HG02981 (cell line): ENCODE measurements around the gene KLF16.

ENCODE experiments used
- ATAC-seq: cut with Tn5 transposase; IDR thresholded peaks from one replicate; pipeline ENCODE4 v1.9.1; 2021; ENCODE audit warnings: mild to moderate bottlenecking, moderate library complexity; ENCODE audit not compliant: unreplicated experiment

KLF16 gene

GRCh38 chr19:1871630-1872029, 8.3 kb upstream of the KLF16 start:
- no peak for ATAC-seq

GRCh38 chr19:1871140-1871597, 7.8 kb upstream of the KLF16 start:
- no peak for ATAC-seq

DNA sequence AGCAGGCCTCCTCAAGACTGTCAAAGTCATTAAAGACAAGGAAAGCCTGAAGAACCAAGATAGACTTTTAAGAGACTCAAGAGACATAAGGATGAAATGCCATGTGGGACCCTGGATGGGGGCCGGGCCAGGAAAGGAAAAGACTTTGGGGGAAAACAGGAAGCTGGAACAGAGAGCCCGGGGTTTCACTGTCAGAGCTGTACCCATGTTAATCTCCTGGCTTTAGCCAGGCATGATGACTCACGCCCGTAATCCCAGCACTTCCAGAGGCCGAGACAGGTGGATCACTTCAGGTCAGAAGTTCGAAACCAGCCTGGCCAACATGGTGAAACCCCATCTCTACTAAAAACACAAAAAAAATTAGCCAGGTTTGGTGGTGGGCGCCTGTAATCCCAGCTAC, 5.6 kb upstream of the KLF16 start:
- no peak for ATAC-seq

GRCh38 chr19:1867349-1867724, 4.0 kb upstream of the KLF16 start:
- no peak for ATAC-seq

DNA sequence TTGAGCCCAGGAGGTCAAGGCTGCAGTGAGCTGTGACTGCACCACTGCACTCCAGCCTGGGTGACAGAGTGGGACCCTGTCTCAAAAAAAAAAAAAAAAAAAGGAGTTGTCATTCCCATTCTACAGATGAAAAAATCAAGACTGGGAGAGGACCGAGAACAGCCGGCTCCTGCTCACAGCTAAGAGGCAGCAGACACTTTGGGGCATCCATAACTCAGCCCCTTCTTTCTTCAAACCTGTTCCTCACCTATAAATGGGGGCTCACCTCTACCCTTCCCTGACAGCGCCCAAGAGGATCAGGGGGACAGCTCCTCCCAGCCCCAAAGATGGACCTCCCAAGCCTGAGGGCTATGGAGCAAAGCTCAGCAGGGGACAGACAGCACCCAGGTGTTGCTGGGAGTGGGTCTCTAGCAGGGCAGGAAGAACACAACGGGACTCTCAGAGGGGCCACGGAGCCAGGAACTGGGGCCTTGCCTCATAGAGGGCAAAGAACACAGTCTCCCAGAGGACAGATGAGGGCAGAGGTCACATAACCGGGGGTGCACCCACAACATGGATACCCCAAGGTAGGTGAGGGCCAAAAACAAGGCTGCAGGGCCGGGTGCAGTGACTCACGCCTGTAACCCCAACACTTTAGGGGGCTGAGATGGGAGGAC, 3.4 kb upstream of the KLF16 start:
- no peak for ATAC-seq

DNA sequence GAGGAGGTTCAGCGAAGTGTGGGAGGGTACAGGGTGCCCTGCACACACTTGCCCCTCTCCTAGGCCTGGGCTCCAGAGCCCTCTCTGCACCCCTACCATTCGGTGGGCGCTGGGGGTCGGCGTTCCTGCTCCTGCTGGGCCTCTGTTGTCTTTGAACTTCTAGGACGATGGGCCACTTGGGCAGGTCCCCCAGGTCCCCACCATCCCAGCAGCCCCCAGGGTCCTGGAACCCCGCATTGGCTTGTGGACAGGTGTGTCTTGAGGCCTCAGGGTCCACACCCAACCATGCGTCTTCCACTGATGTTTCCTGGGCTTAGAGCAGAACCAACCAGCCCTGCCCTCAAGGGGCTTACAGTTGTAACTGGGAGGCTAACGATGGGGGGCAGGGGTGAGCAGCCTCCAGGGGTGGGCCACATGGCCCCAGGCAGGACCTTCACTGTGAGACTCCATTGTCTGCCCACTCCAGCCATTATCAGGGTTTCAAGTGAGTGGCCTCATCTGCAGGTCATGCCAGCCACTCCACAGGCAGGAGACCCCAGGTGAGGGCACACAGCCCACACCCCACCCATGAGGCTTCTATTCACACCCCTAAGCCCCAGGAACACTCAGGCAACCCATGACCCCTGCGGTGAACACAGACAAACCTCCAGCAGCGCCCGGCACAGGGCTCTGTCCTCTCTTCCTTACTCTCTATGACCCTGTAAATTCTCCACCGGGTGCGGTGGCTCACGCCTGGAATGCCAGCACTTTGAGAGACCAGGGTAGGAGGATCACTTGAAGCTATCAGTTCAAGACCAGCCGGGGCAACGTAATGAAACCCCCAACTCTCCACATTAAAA, 2.0 kb upstream of the KLF16 start:
- no peak for ATAC-seq

DNA sequence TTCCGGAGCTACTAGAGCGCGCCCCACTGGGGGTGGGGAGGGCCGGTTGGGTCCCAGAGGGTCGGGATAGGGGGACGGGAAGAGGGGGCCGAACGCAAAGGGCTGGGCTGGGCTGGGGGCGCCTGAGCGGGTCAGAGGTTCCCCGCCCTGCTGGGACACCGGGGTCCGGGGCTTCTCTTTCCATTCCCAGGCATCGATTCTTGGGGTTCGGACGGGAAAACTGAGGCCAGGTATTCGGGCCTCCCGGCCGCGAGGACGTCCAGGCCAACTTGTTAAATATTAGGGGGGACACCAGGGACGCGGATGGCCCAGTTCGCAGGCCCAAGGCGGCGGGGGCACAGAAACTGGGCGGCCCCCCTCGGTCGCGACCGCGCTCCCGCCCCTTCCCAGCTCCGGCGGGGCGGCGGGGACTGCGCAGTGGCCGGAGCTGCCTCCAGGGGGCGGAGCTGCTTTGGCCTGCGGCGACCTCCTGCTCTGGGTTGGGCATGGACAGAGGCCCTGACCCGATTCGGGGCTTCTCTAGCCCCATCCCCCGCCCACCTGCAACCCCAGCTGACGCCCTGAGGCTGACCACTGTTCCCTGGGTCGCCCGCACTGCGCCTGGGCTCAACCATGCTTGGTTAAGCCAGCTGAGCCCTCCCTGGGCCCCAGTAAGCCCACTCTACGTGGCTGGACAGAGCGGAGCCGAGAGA, 1.2 kb upstream of the KLF16 start:
- peak; percentile 27 for ATAC-seq

- ATAC-seq = peak; percentile 47
Observed at GRCh38 chr19:1863638-1864479, 480 bp upstream of the KLF16 start.

GRCh38 chr19:1862424-1863327, 703 bp downstream of the KLF16 start:
- ATAC-seq = peak; percentile 2

- no peak for ATAC-seq
Observed at GRCh38 chr19:1862068-1862423, 1.3 kb downstream of the KLF16 start.

DNA sequence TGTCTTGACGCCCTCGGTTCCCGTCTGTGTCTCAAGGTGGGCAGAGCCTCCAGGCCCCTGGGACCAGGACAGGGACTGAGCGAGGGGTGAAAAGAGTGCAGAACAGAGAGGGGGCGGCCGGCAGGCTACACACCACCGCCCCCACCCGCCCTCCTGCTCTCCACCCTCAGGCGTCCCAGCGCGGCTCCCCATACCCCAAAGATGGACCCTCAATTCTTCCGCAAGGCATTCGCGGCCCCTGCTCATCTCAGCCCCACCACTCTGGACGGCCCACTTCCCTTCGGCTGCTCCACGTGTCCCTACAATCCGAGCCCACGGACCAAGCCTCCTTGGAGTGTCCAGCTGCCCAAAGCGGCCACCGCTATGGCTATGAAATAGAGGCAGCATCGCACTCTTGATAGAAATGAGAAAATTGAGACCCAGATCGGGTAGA, 1.8 kb downstream of the KLF16 start:
- ATAC-seq = no peak

DNA sequence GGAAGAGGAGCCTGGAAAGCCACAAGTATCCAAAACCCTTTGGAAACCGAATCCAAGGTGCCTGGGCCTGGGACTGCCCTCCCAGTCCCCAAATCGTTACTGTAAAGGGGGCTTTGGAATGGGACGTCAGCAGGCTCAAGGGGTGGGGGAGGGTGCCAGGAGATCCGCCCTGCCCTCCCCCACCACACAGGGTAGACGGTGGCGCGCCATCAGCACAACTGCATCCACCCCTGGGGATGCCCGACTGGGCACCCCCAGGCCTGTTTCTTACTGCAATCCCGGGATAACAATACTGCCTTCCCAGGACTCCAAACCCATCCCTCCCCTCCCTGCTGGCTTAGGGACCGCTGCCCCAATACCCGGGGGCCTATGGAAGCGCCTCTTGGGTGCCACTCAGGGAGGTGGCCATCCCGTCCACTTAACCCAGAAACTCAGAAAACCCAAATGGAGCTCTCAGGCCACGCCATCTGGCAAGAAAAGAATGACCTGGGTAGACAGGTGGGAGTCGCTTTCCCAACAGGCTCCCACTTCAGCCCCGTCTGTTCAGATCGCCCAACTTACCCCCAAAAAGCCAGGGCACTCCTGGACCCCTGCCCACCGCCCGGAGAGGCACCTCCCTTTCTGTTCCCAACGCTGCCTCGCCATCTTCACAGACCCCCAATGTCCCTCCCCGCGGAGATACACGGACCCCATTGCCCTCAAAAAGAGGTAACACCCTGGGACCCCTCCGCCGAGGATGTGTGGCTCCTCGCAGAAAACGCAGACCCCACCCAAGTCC, 2.4 kb downstream of the KLF16 start:
- ATAC-seq = no peak

DNA sequence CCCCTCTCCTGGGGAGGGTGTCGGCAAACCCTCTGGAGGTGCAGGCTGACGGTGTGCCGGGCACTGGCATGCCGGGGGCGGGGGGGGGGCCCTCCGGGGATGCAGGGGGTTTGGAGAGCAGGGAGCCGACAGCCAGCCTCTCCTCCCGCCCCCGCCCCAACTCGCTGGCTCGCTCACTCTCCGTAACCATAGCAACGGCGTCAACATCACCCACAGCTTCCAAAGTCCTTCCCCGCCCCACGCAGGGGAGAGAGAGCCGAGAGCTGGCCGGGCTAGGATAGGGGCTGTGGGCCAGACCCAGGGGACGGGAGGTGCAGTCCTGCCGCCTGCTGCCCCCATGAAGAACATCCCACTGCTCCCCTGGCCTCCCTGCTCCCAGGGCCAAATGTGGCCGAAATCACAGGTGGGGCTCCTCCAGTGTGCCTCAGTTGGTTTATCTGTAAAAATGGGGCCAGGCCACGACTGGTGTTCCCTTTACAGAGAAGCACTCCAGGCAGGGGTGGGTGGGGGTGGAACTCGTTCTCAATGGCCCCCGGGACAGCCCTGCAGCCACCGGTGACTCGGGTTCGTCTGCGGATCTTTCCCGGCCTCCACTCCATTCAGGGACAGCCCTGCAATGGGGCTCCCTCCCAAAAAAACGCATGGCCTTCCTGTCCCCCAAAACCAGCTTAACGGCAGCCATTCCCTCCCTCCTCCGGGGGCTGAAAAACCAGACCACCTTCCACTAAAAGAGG, 3.2 kb downstream of the KLF16 start:
- ATAC-seq = no peak

DNA sequence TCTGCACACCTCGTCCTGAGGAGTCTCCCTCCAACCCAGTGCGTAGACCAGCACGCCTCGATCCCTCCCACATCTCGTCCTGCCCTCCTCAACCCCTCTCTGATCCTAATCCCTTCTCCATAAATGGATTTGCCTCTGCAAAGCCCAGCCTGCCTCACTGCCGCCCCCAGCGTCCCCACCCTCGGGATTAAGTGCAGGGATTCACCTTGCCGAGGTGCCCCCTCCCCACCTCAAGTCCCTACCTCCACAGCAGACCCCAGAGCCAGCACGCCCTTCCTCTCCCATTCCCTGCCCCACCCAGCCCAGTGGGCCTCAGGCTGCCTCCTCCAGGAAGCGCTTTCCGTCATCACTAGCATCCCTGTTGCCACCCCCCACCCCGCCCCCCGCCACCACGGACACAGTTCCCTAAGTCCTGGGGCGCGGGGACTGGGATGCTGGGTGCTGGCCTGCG, 4.0 kb downstream of the KLF16 start:
- ATAC-seq = no peak

DNA sequence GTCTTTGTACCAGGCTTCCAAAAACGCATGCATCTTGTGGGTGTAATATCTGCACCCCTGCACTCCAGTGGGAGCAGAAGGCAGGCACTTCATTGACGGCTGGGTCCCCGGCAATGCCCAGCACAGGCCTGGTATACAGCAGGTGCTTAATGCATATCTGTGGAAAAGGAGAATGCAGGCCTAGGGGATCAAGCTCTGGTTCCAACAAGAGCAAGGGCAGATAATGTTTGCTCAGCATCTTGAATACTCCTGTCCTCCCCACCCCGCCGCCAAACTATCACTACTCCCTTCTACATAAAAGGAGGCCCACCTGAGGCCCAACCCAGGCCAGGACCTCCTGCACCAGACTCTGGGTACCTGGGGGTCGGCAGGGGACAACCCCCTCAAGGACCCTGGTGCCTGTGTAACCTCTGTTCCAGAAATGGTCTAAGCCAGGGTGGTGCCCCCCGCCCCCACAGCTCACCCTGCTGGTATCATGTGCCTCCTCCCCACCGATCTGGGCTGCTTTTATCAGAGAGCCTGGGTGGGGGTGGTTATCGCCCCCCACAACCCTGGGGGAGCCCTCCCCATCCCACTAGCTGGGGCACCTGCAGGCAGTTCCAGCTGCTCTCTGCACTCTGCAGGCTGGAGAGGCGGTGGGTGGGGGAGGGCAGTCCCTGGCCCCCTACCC, 4.8 kb downstream of the KLF16 start:
- no peak for ATAC-seq

DNA sequence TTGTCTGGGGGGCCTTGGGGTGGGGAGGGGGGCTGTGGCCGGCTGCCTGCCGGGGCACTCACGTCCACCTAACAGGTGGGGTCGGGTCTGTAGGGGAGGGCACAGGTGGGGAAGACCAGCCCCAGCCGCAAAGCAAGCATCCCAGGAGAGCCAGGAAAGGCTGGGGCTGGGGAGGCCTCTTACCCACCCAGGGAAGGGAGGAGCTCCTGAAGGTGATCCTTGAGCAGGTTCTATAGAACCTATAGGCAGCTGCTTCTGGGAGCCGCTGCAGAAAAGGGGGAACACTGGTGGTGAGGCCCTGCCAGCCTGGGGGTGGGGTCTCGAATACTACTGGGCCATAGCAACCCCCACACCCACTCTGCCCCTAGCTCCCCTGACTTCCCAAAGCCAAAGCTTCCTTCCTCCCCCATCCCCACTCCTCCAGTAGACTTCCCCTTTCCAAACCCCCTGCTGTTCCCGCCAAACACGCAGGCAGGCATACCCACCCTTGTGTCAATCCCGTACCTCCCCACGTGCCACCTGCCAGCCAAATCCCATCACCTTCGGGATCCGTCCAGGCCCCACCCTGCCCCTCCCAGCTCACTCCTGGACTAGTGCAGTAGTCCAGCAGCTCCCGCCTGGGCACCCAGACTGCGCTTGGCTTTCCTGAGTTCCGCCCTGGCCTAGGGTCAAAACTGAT, 5.6 kb downstream of the KLF16 start:
- no peak for ATAC-seq
